GM19463 (cell line): ENCODE data around the gene ORAI2.
"Not testable (repeated sequence)": the region's sequence is repeated elsewhere in the genome, so short reads cannot be mapped to it uniquely, and the experiment has no call there.

Experiments used
- ATAC-seq: cut with Tn5 transposase; IDR thresholded peaks from one replicate; pipeline ENCODE4 v1.9.1; 2021; ENCODE audit warnings: mild to moderate bottlenecking, moderate library complexity; ENCODE audit not compliant: unreplicated experiment

The ORAI2 gene

GRCh38 chr7:102494473-102495149, 61.2 kb downstream of the ORAI2 start:
- peak; percentile 71 for ATAC-seq

GRCh38 chr7:102496861-102497260, 63.5 kb downstream of the ORAI2 start:
- not testable (repeated sequence) for ATAC-seq

GRCh38 chr7:102497308-102497707, 63.9 kb downstream of the ORAI2 start:
- not testable (repeated sequence) for ATAC-seq

- not testable (repeated sequence) for ATAC-seq
Measured at GRCh38 chr7:102498321-102498720, 64.9 kb downstream of the ORAI2 start.

- ATAC-seq, result not testable (repeated sequence)
Measured at GRCh38 chr7:102503141-102503540, 69.8 kb downstream of the ORAI2 start.

- not testable (repeated sequence) for ATAC-seq
Measured at GRCh38 chr7:102505298-102506185, 72.2 kb downstream of the ORAI2 start.
